ENCODE results near the gene ZBTB40.

DNA sequence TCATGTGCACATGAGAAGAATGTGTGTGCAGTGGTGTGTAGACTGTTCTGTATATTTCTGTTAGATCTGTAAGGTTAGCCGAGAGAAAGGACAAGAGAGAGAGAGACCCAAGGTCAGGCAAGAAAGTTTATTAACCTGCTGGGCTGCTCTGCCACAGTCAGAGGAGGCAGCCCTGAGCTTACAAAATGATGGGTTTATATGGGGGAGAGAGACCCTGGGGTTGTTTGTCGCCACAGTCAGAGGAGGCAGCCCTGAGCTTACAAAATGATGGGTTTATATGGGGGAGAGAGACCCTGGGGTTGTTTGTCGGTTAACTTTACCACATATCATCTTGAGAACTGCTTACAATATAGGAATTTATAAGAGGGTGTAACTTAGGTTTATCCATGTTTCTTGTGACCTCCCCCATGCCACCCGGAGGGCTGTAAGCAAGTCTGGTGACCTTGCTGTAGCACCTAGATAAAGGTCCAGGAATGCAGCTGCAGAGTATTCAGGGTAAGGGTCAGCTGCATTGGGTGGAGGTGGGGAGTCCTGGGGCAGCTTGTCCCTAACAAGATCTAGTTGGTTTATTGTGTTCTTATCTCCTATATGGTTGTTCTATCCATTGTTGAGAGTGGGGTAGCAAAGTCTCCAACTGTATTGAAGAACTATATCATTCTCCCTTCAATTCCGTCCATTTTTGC is 9.3 kb upstream of the ZBTB40 start:
- no peak for TF ChIP-seq ZBTB20 (tag by site-specific recombination; IDR thresholded peaks at IDR 0.05)
- TF ChIP-seq, protein P1, sequence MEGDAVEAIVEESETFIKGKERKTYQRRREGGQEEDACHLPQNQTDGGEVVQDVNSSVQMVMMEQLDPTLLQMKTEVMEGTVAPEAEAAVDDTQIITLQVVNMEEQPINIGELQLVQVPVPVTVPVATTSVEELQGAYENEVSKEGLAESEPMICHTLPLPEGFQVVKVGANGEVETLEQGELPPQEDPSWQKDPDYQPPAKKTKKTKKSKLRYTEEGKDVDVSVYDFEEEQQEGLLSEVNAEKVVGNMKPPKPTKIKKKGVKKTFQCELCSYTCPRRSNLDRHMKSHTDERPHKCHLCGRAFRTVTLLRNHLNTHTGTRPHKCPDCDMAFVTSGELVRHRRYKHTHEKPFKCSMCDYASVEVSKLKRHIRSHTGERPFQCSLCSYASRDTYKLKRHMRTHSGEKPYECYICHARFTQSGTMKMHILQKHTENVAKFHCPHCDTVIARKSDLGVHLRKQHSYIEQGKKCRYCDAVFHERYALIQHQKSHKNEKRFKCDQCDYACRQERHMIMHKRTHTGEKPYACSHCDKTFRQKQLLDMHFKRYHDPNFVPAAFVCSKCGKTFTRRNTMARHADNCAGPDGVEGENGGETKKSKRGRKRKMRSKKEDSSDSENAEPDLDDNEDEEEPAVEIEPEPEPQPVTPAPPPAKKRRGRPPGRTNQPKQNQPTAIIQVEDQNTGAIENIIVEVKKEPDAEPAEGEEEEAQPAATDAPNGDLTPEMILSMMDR (tag by site-specific recombination; IDR thresholded peaks at IDR 0.05), result no peak
- TF ChIP-seq ZNF23 (tag by site-specific recombination; IDR thresholded peaks at IDR 0.05; ENCODE audit: borderline replicate concordance), result no peak
- TF ChIP-seq ZNF24 (tag by site-specific recombination; IDR thresholded peaks at IDR 0.05), result no peak
- TF ChIP-seq ZNF549 (tag by site-specific recombination; IDR thresholded peaks at IDR 0.05), result no peak
- no peak for TF ChIP-seq ZNF184 (tag by site-specific recombination; IDR thresholded peaks at IDR 0.05)
- no peak for TF ChIP-seq ZNF629 (tag by site-specific recombination; IDR thresholded peaks at IDR 0.05)
- TF ChIP-seq ZNF510 (tag by site-specific recombination; IDR thresholded peaks at IDR 0.05; ENCODE audit: insufficient replicate concordance), result no peak
- no peak for TF ChIP-seq ZNF221 (tag by site-specific recombination; IDR thresholded peaks at IDR 0.05; ENCODE audit: borderline replicate concordance)
- TF ChIP-seq ZNF214 (tag by site-specific recombination; IDR thresholded peaks at IDR 0.05; ENCODE audit: borderline replicate concordance), result no peak
- no peak for TF ChIP-seq ZNF747 (tag by site-specific recombination; IDR thresholded peaks at IDR 0.05)
- TF ChIP-seq ZNF114 (tag by site-specific recombination; IDR thresholded peaks at IDR 0.05), result no peak
